Activated CD8-positive, alpha-beta memory T cell treated with anti-CD3 and anti-CD28 coated beads, Interleukin-2, amount 50 U/mL, for 4 hours (primary cell): Measurements from ENCODE around the gene MYH6.

Source experiments
- DNase-seq: peaks from one replicate; pipeline ENCODE4 v3.0.0-alpha.2; 2020

MYH6 gene

DNA sequence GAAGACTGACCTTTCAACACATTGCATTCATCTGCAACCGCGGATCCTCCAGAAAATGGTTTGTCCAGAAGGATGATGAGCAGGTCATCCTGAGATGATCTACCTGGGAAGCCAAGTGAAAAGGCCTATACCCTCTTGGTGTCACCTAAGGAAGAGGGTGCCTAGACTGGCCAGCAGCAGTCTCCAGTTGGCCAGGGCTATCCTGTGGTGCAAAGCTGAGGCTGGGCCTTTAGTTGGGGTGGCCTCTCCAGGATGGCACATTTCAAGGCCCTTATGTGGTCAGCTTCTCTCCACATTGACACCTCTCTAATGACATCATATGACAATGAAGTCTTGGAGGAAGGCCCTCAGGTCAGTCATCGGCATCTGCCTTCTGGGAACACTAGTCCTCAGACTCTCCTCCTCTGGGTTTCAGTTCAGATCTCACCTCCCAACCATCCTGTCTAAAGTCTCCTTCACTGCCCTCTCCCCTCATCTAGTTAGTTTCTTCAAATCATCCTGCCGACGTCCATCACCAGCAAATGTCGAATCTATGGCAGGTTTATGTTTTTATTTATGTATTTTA is 52.1 kb downstream of the MYH6 start:
- no peak for DNase-seq

DNA sequence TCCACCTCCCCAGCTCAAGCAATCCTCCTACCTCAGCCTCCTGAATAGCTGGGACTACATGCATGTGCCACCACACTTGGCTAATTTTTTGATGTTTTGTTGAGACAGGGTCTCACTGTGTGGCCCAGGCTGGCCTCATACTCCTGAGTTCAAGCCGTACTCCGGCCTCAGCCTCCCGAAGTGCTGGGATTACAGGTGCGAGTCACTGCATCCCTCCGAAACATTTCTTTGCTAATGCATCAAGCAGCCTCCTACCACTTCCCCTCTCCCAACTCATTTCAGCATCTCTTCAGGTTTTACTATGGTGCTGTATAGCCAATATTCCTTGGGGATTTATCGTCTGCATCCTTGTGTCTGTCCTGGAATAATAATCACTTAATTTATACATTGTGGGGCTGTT is 53.1 kb downstream of the MYH6 start:
- DNase-seq, result no peak

- no peak for DNase-seq
Measured at GRCh38 chr14:23353433-23353780, 54.7 kb downstream of the MYH6 start.

GRCh38 chr14:23352506-23353432 is 55.3 kb downstream of the MYH6 start, which contains the start of gene SLC22A17:
SLC22A17 (minus strand) TSS chr14:23352887.
- peak; percentile 56 for DNase-seq

GRCh38 chr14:23351681-23352505 is 56.2 kb downstream of the MYH6 start:
- DNase-seq, result no peak

- DNase-seq, result no peak
Measured at GRCh38 chr14:23349156-23349845, 58.8 kb downstream of the MYH6 start.

- DNase-seq, result no peak
Measured at GRCh38 chr14:23348297-23348655, 59.8 kb downstream of the MYH6 start.

GRCh38 chr14:23347406-23348296 is 60.4 kb downstream of the MYH6 start:
- no peak for DNase-seq

- no peak for DNase-seq
Measured at GRCh38 chr14:23346693-23347405, 61.2 kb downstream of the MYH6 start.

GRCh38 chr14:23345987-23346692 is 61.9 kb downstream of the MYH6 start:
- no peak for DNase-seq

DNA sequence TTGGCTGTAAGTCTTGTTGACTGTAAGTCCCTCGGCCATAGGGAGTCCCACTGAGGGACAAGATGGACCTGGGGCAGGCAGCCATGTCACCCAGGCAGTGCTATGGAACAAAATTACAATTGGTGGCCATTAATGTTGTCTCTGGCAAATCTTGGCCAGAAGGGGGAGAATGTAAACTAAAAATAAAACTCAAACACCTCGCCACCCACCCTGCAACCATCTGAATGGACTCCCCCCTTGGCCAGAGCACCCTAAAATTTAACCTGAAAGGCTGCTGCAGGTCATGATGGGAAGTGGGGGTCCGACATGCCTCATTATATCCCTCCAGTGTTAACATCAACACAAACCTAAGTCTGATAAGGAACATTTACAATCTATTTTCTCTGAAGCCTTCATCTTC is 63.6 kb downstream of the MYH6 start:
- no peak for DNase-seq

DNA sequence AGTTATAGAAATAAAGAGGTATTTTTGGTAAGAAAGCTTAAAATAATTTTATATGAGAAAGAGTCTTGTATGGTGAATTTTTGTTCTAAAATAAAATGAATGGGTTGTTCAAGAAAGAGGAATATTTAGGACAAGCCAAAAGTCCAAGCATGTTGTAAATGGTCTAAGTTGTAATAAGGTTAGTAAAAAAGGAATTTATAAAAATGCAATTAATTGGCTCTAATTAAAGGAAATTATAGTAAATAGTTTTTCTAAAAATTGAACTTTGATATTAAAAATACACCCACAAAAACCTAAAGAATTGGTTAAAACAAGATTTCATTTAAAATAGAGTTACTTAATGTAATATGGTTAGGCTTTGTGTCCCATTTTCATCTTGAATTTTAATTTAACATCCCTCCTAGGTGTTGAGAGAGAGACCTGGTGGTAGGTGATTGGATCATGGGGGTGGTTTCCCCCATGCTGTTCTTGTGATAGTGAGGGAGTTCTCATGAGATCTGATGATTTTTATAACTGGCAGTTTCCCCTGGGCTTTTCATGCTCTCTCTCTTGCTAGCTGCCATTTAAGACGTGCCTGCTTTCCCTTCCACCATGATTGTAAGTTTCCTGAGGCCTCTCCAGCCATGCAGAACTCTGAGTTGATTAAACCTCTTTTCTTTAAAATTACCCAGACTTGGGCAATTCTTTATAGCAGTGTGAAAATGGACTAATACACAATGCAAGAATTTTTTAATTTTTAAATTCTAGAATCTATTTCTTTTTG is 68.4 kb downstream of the MYH6 start:
- DNase-seq, result no peak

DNA sequence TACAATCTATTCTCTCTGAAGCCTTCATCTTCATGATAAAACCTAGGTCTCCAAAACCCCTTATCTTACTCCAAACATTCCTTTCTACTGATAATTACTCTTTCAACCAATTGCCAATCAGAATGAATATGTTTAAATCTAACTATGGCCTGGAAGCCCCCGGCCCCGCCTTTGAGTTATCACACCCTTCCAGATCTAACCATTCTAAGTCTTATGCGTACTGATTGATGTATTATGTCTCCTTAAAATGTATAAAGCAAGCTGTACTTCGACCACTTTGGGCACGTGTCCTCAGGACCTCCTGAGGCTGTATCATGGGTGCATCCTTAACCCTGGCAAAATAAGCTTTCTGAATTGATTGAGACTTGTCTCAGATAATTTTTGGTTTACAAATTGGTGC is 72.5 kb downstream of the MYH6 start:
- DNase-seq, result no peak
